ENCODE measurements around the gene CRYZ. TPM values are rescaled to one million over a fixed set of nuclear protein-coding genes. Genes with fewer than 3 reads are reported as not detected.

Gene CRYZ, protein sequence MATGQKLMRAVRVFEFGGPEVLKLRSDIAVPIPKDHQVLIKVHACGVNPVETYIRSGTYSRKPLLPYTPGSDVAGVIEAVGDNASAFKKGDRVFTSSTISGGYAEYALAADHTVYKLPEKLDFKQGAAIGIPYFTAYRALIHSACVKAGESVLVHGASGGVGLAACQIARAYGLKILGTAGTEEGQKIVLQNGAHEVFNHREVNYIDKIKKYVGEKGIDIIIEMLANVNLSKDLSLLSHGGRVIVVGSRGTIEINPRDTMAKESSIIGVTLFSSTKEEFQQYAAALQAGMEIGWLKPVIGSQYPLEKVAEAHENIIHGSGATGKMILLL
- polyA plus RNA-seq: 10 to 100 TPM; 19.6 to 28.3 TPM

DNA sequence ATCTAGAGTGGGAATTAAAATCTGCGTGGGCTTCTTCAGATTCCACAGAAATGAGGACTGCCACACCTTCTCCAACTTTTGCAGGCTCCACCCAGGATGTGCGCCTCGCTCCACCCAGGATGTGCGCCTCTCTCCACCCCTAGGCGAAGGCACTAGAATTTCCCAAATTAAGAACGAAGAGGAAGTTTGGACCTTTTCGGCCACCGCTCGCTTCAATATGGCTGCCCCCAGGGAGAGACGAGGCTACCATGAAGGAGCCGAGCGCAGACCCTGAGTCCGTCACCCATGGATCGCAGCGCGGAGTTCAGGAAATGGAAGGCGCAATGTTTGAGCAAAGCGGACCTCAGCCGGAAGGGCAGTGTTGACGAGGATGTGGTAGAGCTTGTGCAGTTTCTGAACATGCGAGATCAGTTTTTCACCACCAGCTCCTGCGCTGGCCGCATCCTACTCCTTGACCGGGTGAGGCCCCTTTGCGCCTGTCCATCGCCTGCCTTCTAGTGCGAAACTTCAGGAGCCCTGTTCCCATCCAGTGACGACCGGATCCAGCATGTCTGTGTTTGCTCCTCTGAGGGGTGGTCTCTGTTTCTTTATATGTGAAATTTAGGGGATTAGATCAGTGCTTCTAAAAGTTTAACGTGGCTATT lies at the start of gene CRYZ, which contains the start of gene TYW3:
CRYZ (minus strand) TSS at position 91 of the 644 bp plus-strand sequence. CDS start 8,229 bp downstream, outside the sequence.
TYW3 (plus strand) TSS at position 193 of the 644 bp plus-strand sequence; CDS start at position 286, 93 bp downstream.
- WGBS, 2 donors: 1% methylated on average over 30 of the region's 30 CpGs
- H3K4me1 ChIP-seq (ENCODE audit: control insufficient read depth in 2 of 2, insufficient read depth in 2 of 2, low read length in 1 of 2): no peaks in the 10 kb centered on the region
- peaks cover 6 to 8% of the 10 kb centered on the region in 2 donors for H3K36me3 ChIP-seq (ENCODE audit: control insufficient read depth in 2 of 2, insufficient read depth in 2 of 2, low read length in 1 of 2)
- peak within 1 kb of the TSS; percentile 95 to 97 for H3K27ac ChIP-seq (ENCODE audit: low read depth in 2 of 2, low read length in 1 of 2)
- H3K4me3 ChIP-seq (ENCODE audit: low read depth in 1 of 2, low read length in 2 of 2): peak within 1 kb of the TSS; percentile 92 to 97
- no peaks in the 10 kb centered on the region for H3K9me3 ChIP-seq (ENCODE audit: control insufficient read depth in 2 of 2, insufficient read depth in 1 of 2, low read depth in 1 of 2, low read length in 1 of 2)
- H3K27me3 ChIP-seq (ENCODE audit: control insufficient read depth in 1 of 2, insufficient read depth in 2 of 2, low read length in 2 of 2): no peaks in the 10 kb centered on the region

DNA sequence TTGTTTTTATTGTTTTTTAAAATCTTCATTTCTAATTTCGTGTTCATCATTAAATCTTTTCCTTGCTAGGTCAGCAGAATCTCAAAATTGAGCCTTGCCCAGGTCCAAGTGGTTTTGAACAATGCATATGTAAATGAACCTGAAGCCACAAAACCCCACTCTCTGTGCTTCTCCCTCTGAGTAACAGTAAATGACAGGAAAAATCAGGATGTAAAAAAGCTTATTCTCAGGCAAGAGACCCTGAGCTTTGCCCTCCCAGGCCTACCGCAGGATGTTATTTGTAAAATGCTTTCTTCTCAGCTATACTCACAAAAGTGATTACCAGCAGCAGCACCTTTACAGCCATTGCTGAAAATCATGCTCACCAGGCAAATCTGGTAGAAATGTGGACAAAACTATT lies 47.7 kb upstream of the CRYZ start:
- H3K4me3 ChIP-seq (ENCODE audit: low read depth in 1 of 2, low read length in 2 of 2): no peak overlapping the region
- H3K27ac ChIP-seq (ENCODE audit: low read depth in 2 of 2, low read length in 1 of 2): no peak overlapping the region
- no peaks in the 10 kb centered on the region for H3K36me3 ChIP-seq (ENCODE audit: control insufficient read depth in 2 of 2, insufficient read depth in 2 of 2, low read length in 1 of 2)
- H3K4me1 ChIP-seq (ENCODE audit: control insufficient read depth in 2 of 2, insufficient read depth in 2 of 2, low read length in 1 of 2): no peaks in the 10 kb centered on the region
- H3K9me3 ChIP-seq (ENCODE audit: control insufficient read depth in 2 of 2, insufficient read depth in 1 of 2, low read depth in 1 of 2, low read length in 1 of 2): no peaks in the 10 kb centered on the region
- WGBS, 2 donors: 34 to 41% methylated on average over 2 of the region's 2 CpGs
- H3K27me3 ChIP-seq (ENCODE audit: control insufficient read depth in 1 of 2, insufficient read depth in 2 of 2, low read length in 2 of 2): no peaks in the 10 kb centered on the region

DNA sequence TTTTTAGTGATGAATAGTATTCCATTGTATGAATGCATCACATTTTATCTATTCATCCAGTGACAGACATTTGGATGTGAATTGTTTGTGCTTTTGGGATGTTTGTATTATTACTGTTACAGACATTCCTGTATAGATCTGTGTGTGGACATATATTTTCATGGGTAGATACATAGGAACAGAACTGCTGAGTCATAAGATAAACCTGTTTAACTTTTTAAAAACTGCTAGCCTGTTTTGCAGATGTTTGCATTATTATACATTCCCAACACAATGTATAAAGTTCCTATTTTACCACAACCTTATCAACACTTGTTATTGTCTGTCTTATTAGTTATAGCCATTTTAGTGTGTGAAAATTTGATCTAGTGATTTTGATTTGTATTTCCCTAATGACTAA lies 46.9 kb upstream of the CRYZ start:
- no peak overlapping the region for H3K27ac ChIP-seq (ENCODE audit: low read depth in 2 of 2, low read length in 1 of 2)
- no peaks in the 10 kb centered on the region for H3K36me3 ChIP-seq (ENCODE audit: control insufficient read depth in 2 of 2, insufficient read depth in 2 of 2, low read length in 1 of 2)
- no peaks in the 10 kb centered on the region for H3K9me3 ChIP-seq (ENCODE audit: control insufficient read depth in 2 of 2, insufficient read depth in 1 of 2, low read depth in 1 of 2, low read length in 1 of 2)
- H3K4me1 ChIP-seq (ENCODE audit: control insufficient read depth in 2 of 2, insufficient read depth in 2 of 2, low read length in 1 of 2): no peaks in the 10 kb centered on the region
- H3K27me3 ChIP-seq (ENCODE audit: control insufficient read depth in 1 of 2, insufficient read depth in 2 of 2, low read length in 2 of 2): no peaks in the 10 kb centered on the region
- no peak overlapping the region for H3K4me3 ChIP-seq (ENCODE audit: low read depth in 1 of 2, low read length in 2 of 2)

DNA sequence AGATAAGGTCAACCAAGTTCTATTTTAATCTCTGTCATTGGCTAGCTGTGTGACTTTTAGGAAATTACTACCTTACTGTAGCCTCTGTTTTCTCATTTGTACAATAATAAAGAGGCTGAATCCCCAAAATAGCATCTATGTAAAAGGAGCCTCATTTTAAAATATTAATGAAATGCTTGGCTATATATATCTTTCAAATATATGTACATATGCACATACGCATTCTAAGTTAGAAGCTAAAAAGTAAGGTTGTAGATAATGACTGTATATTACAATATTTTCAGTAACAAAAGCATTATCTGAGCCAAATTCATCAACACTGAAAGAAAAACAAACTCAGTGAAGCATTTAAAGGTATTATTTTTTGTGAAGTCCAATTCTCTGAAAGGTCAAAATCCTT lies 44.7 kb upstream of the CRYZ start:
- no peaks in the 10 kb centered on the region for H3K9me3 ChIP-seq (ENCODE audit: control insufficient read depth in 2 of 2, insufficient read depth in 1 of 2, low read depth in 1 of 2, low read length in 1 of 2)
- no peaks in the 10 kb centered on the region for H3K36me3 ChIP-seq (ENCODE audit: control insufficient read depth in 2 of 2, insufficient read depth in 2 of 2, low read length in 1 of 2)
- H3K4me3 ChIP-seq (ENCODE audit: low read depth in 1 of 2, low read length in 2 of 2): no peak overlapping the region
- no peaks in the 10 kb centered on the region for H3K4me1 ChIP-seq (ENCODE audit: control insufficient read depth in 2 of 2, insufficient read depth in 2 of 2, low read length in 1 of 2)
- H3K27ac ChIP-seq (ENCODE audit: low read depth in 2 of 2, low read length in 1 of 2): no peak overlapping the region
- H3K27me3 ChIP-seq (ENCODE audit: control insufficient read depth in 1 of 2, insufficient read depth in 2 of 2, low read length in 2 of 2): no peaks in the 10 kb centered on the region
- WGBS, 2 donors: 89 to 93% methylated on average over 1 of the region's 1 CpG

DNA sequence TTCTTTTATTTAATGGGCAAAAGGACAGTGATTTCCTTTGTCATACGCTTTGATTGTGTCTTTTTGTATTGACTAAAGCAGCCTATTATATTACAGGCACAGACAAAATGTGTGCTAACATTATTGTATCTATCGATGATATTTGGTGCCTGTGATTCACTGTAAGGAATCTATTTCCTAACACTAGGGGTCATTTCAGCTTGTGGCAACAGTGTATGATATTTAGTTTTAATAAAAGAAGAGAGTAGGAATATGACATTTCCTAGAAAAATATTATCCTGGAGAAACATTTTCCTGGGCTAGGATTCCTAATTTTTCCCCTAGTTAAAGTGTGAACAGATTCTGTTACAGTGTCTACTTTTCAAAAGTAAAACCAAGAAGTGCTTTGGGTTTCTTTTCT lies 42.9 kb upstream of the CRYZ start:
- H3K4me3 ChIP-seq (ENCODE audit: low read depth in 1 of 2, low read length in 2 of 2): no peak overlapping the region
- 80 to 85% methylated on average over 2 of the region's 2 CpGs for WGBS, 2 donors

DNA sequence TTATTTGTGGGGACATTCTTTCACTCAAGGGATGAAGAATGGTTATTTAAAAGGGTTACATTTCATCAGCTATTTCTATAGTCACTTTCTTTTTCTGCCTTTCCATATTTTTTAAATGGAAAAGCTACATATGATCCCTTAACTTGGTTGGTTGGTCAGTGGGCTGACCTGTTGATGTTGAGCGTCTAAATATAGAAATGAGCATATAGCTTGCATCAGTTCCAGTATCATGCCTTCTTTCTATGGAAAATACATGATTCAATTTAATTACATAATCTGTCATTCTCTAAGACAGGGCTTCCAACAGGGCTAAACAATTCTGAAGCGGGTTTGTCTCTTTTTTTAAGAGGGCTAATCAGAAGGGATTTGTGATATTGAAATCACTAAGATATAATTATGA lies 40.7 kb upstream of the CRYZ start:
- Histone ChIP-seq H3K4me3 (ENCODE audit: low read depth in 1 of 2, low read length in 2 of 2) (no peak overlapping the region), H3K4me1 (ENCODE audit: control insufficient read depth in 2 of 2, insufficient read depth in 2 of 2, low read length in 1 of 2) (no peaks in the 10 kb centered on the region), H3K36me3 (ENCODE audit: control insufficient read depth in 2 of 2, insufficient read depth in 2 of 2, low read length in 1 of 2) (no peaks in the 10 kb centered on the region), H3K27me3 (ENCODE audit: control insufficient read depth in 1 of 2, insufficient read depth in 2 of 2, low read length in 2 of 2) (no peaks in the 10 kb centered on the region), H3K9me3 (ENCODE audit: control insufficient read depth in 2 of 2, insufficient read depth in 1 of 2, low read depth in 1 of 2, low read length in 1 of 2) (no peaks in the 10 kb centered on the region), H3K27ac (ENCODE audit: low read depth in 2 of 2, low read length in 1 of 2) (no peak overlapping the region)
- 68 to 87% methylated on average over 2 of the region's 2 CpGs for WGBS, 2 donors

More for the DNA sequence above, 42.9 kb upstream of the CRYZ start:
- H3K9me3 ChIP-seq (ENCODE audit: control insufficient read depth in 2 of 2, insufficient read depth in 1 of 2, low read depth in 1 of 2, low read length in 1 of 2): no peaks in the 10 kb centered on the region
- H3K27me3 ChIP-seq (ENCODE audit: control insufficient read depth in 1 of 2, insufficient read depth in 2 of 2, low read length in 2 of 2): no peaks in the 10 kb centered on the region
- H3K36me3 ChIP-seq (ENCODE audit: control insufficient read depth in 2 of 2, insufficient read depth in 2 of 2, low read length in 1 of 2): no peaks in the 10 kb centered on the region
- H3K27ac ChIP-seq (ENCODE audit: low read depth in 2 of 2, low read length in 1 of 2): no peak overlapping the region
- H3K4me1 ChIP-seq (ENCODE audit: control insufficient read depth in 2 of 2, insufficient read depth in 2 of 2, low read length in 1 of 2): no peaks in the 10 kb centered on the region

DNA sequence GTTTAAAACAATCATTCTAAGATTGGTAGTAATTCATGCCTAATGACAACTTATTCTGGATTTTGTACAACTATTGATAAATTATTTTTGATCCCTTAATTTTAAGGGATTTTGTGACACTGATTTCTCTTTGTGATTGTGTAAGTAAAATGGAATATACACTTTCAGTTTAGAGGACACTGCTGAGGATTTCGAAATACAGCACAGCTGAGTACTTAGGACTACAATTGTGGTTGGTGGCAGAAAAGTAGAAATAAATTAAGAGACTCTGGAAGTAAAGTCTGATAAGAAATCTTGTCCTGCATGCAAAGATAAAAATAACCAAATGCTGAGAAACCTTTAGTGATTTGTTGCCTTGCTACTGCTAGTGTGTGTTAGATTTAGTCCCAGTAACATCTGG lies 40.1 kb upstream of the CRYZ start:
- Histone ChIP-seq H3K9me3 (ENCODE audit: control insufficient read depth in 2 of 2, insufficient read depth in 1 of 2, low read depth in 1 of 2, low read length in 1 of 2) (no peaks in the 10 kb centered on the region), H3K4me3 (ENCODE audit: low read depth in 1 of 2, low read length in 2 of 2) (no peak overlapping the region), H3K27me3 (ENCODE audit: control insufficient read depth in 1 of 2, insufficient read depth in 2 of 2, low read length in 2 of 2) (no peaks in the 10 kb centered on the region), H3K36me3 (ENCODE audit: control insufficient read depth in 2 of 2, insufficient read depth in 2 of 2, low read length in 1 of 2) (no peaks in the 10 kb centered on the region), H3K27ac (ENCODE audit: low read depth in 2 of 2, low read length in 1 of 2) (no peak overlapping the region), H3K4me1 (ENCODE audit: control insufficient read depth in 2 of 2, insufficient read depth in 2 of 2, low read length in 1 of 2) (no peaks in the 10 kb centered on the region)
- 56 to 65% methylated on average over 1 of the region's 1 CpG for WGBS, 2 donors

DNA sequence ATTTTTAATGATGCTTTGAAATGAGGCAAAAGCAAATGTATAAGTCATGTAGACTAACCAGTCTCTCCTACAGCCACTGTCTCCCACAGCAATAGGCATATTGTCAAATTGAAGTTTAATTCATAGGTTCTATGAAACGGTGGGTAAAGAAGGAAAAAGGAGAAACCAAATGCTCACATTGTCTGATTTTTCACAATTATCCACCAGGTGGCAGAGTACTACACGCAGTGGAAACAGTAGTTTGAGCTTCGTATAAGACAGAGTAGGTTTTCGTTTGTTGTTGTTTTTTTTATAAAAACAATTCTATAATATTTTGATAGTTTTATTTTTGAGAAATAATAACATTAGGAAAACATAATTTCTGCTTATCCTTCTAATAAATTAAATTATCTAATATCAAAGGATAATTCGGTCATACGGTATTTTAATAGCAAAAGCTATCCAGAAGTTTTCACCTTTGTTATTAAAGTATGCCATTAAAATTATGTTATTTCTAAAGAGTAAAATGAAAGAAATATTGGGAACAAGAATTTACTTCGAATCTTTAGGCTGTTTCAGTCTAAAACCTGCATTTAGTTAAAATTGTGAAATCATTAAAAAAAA lies 39.2 kb upstream of the CRYZ start:
- Histone ChIP-seq H3K9me3 (ENCODE audit: control insufficient read depth in 2 of 2, insufficient read depth in 1 of 2, low read depth in 1 of 2, low read length in 1 of 2) (no peaks in the 10 kb centered on the region), H3K27ac (ENCODE audit: low read depth in 2 of 2, low read length in 1 of 2) (no peak overlapping the region), H3K36me3 (ENCODE audit: control insufficient read depth in 2 of 2, insufficient read depth in 2 of 2, low read length in 1 of 2) (no peaks in the 10 kb centered on the region), H3K27me3 (ENCODE audit: control insufficient read depth in 1 of 2, insufficient read depth in 2 of 2, low read length in 2 of 2) (no peaks in the 10 kb centered on the region), H3K4me1 (ENCODE audit: control insufficient read depth in 2 of 2, insufficient read depth in 2 of 2, low read length in 1 of 2) (no peaks in the 10 kb centered on the region), H3K4me3 (ENCODE audit: low read depth in 1 of 2, low read length in 2 of 2) (no peak overlapping the region)
- 23 to 28% methylated on average over 7 of the region's 7 CpGs for WGBS, 2 donors

DNA sequence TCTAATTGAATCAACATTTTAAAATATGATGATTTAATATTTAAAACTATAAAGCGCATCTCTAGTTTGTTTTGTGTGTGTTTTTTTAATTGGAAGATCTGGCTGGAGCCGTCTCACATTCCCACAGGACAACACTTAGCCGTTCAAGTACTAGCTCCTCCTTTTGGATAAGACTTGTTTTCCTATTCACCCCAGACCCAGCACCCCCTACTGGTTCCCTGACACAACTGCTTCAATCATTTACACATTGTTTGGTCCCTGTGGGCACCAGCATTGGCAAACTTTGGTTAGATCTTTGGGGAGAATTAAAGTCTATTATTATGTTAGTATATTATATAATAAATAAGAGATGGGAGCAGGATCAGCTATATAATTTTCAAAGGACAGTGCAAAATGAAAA lies 34.6 kb upstream of the CRYZ start:
- no peaks in the 10 kb centered on the region for H3K27me3 ChIP-seq (ENCODE audit: control insufficient read depth in 1 of 2, insufficient read depth in 2 of 2, low read length in 2 of 2)
- H3K4me3 ChIP-seq (ENCODE audit: low read depth in 1 of 2, low read length in 2 of 2): no peak overlapping the region
- 63 to 67% methylated on average over 3 of the region's 3 CpGs for whole genome bisulfite sequencing, 2 donors
- H3K36me3 ChIP-seq (ENCODE audit: control insufficient read depth in 2 of 2, insufficient read depth in 2 of 2, low read length in 1 of 2): no peaks in the 10 kb centered on the region
- H3K4me1 ChIP-seq (ENCODE audit: control insufficient read depth in 2 of 2, insufficient read depth in 2 of 2, low read length in 1 of 2): no peaks in the 10 kb centered on the region
- no peak overlapping the region for H3K27ac ChIP-seq (ENCODE audit: low read depth in 2 of 2, low read length in 1 of 2)
- H3K9me3 ChIP-seq (ENCODE audit: control insufficient read depth in 2 of 2, insufficient read depth in 1 of 2, low read depth in 1 of 2, low read length in 1 of 2): no peaks in the 10 kb centered on the region

All from esophagus (tissue), 2 donors.